Spleen (tissue), 11 donors: ENCODE results near the gene TMEM115. TPM values are rescaled to one million over a fixed set of nuclear protein-coding genes. Genes with fewer than 3 reads are reported as not detected.
A peak's percentile ranks its signal among the peaks of the same experiment; 100 is the strongest.
"Not testable (repeated sequence)": the region's sequence is repeated elsewhere in the genome, so short reads cannot be mapped to it uniquely, and the experiment has no call there.

ENCODE experiments used
- DNase-seq: peaks from one replicate; pipeline ENCODE4 v3.0.0-alpha.2; 2020
- H3K27ac ChIP-seq, 8 donors: fragments of 200-600 bp; sonication (generic) in 7 of 8; 1 replicate in 4 of 8; 2 replicates in 4 of 8; pipeline versions ENCODE4 v1.5.0 to v1.8.0; 2016 to 2021; ENCODE audit warnings: inconsistent platforms in 4 of 8, mild to moderate bottlenecking in 4 of 8, moderate library complexity in 1 of 8
- H3K27me3 ChIP-seq, 7 donors: fragments of 200-600 bp; sonication (generic) in 6 of 7; replicated peaks in 1 of 7; 1 replicate in 4 of 7; 2 replicates in 3 of 7; pipeline versions ENCODE4 v1.5.0 to v1.8.0; 2016 to 2021; ENCODE audit warnings: inconsistent platforms in 3 of 7, mild to moderate bottlenecking in 1 of 7
- H3K36me3 ChIP-seq, 6 donors: fragments of 200-600 bp; sonication (generic) in 5 of 6; 1 replicate in 4 of 6; 2 replicates in 2 of 6; pipeline versions ENCODE4 v1.5.0 to v1.8.0; 2016 to 2021; ENCODE audit warnings: inconsistent platforms in 2 of 6
- H3K4me1 ChIP-seq, 6 donors: fragments of 200-600 bp; sonication (generic) in 5 of 6; 1 replicate in 3 of 6; 2 replicates in 3 of 6; pipeline versions ENCODE4 v1.5.0 to v1.8.0; 2016 to 2021; ENCODE audit warnings: inconsistent platforms in 3 of 6
- H3K4me3 ChIP-seq, 8 donors: fragments of 200-600 bp; sonication (generic) in 7 of 8; 1 replicate in 4 of 8; 2 replicates in 4 of 8; pipeline versions ENCODE4 v1.5.0 to v1.8.0; 2016 to 2021; ENCODE audit warnings: inconsistent platforms in 4 of 8, mild to moderate bottlenecking in 4 of 8, moderate library complexity in 2 of 8
- H3K9me3 ChIP-seq, 8 donors: fragments of 200-600 bp; sonication (generic) in 7 of 8; 1 replicate in 4 of 8; 2 replicates in 4 of 8; pipeline versions ENCODE4 v1.5.0 to v1.8.0; 2016 to 2021; ENCODE audit warnings: inconsistent platforms in 4 of 8
- CTCF ChIP-seq, 11 experiments: fragments of 200-600 bp in 7 of 11; fragments of 450-650 bp in 4 of 11; sonication (generic) in 4 of 11; IDR thresholded peaks in 8 of 11; conservative IDR thresholded peaks in 3 of 11; 1 replicate in 7 of 11; 2 replicates in 4 of 11; pipeline versions ENCODE4 v1.4.0 to v1.8.0; 2016 to 2021; ENCODE audit warnings: antibody characterized with exemption in 11 of 11, inconsistent platforms in 4 of 11, mild to moderate bottlenecking in 1 of 11
- POLR2A ChIP-seq, 3 donors: fragments of 450-650 bp; IDR thresholded peaks; one replicate each; pipeline ENCODE4 v1.5.1; 2017; ENCODE audit warnings: antibody characterized with exemption in 3 of 3, mild to moderate bottlenecking in 1 of 3
- POLR2AphosphoS5 ChIP-seq, 3 donors: sonication (generic); formaldehyde crosslinking; IDR thresholded peaks; one replicate each; pipeline ENCODE4 v1.5.1; 2017; ENCODE audit warnings: antibody characterized with exemption in 3 of 3
- WGBS, 5 donors: extraction: QIAGEN DNeasy Blood & Tissue Kit in 3 of 5; methylation state at CpG; one replicate each; pipeline versions ENCODE4 v1.1.5 to v1.1.7; 2013 to 2018; 5-methylcytosine and 5-hydroxymethylcytosine counted together
- intact Hi-C: fragments of 100-400 bp; cut with DNase I; formaldehyde crosslinking; loops from one replicate; pipeline ENCODE4 v1.15.0; 2023; ENCODE audit warnings: low total_unique reads
- polyA plus RNA-seq, 3 donors: library from polyadenylated mRNA; stranded (reverse); fragments of 200-250 nt; gene quantifications; one replicate each; pipeline ENCODE4 v1.2.1, GENCODE V29; 2013
- total RNA-seq, 7 donors: library from RNA; depleted of rRNA in 3 of 7; stranded (reverse); fragments of >200 nt in 3 of 7; fragmentation: NEBNext Ultra II Directional in 4 of 7; extraction: Animal tissue kit (Norgen Biotek cat#: 25700) in 4 of 7; gene quantifications; one replicate each; pipeline versions ENCODE4 v1.1.0 to v1.2.1, GENCODE V29; 2016 to 2021
- donor health status: healthy with polysubstance abuse.
- donor health status: DM: no; HTN: no; CAD: no; lungs with moderate emphysema.
- donor health status: DM: no; HTN: no; CAD: no.
- donor health status: Bipolar disorder and iron deficiency.
- donor health status: healthy.
- donor health status: DM: no; HTN: no; CAD: no.
- donor health status: DM: yes; HTN: yes; CAD: no.

Gene TMEM115
- total and polyA plus RNA-seq, 10 donors, result 14.0 to 49.2 (median 28.9) TPM

GRCh38 chr3:50314342-50314741 is 45.0 kb downstream of the TMEM115 start:
- TF ChIP-seq POLR2A (IDR thresholded peaks at IDR 0.05) (no peak), POLR2AphosphoS5 (IDR thresholded peaks at IDR 0.05) (peak in 1 of 3 donors; percentile 44), CTCF (IDR thresholded peaks at IDR 0.05 in 8 of 11, conservative IDR thresholded peaks at IDR 0.05 in 3 of 11) (no peak)
- Histone ChIP-seq H3K4me1 (peaks cover 6 to 72% (median 47%) of the 10 kb centered on the region in 6 donors), H3K9me3 (no peaks in the 10 kb centered on the region), H3K27ac (peak overlapping the region in 6 of 8 donors; percentile 6 to 93 (median 47)), H3K4me3 (peak overlapping the region in 1 of 8 donors; percentile 11), H3K27me3 (no peaks in the 10 kb centered on the region), H3K36me3 (peaks cover 2 to 53% (median 20%) of the 10 kb centered on the region in 6 donors)
- DNase-seq, result no peak
- WGBS, 5 donors, result 56 to 85% (median 77%) methylated on average over 3 of the region's 3 CpGs
- intact Hi-C loops, result no loop called here

- H3K27me3 ChIP-seq, DNase-seq, intact Hi-C loops: not testable (repeated sequence)
- 80 to 97% (median 83%) methylated on average over 6 to 32 of the region's 32 CpGs; no CpG with 5 or more reads in 1 of the 5 donors for WGBS, 5 donors
- Histone ChIP-seq H3K4me1 (peaks cover 6 to 49% (median 26%) of the 10 kb centered on the region in 6 donors), H3K27ac (peak overlapping the region in 6 of 8 donors; percentile 43 to 88 (median 82)), H3K9me3 (peaks cover 0 to 20% (median 14%) of the 10 kb centered on the region in 8 donors), H3K4me3 (peak overlapping the region in 6 of 8 donors; percentile 14 to 64 (median 36)), H3K36me3 (peaks cover 0 to 46% (median 3%) of the 10 kb centered on the region in 6 donors)
These were observed 47.3 kb downstream of the TMEM115 start for GRCh38 chr3:50312041-50312440.

Other genes starting within 250 kb of the TMEM115 start
- 100 to 1,000 TPM in 3 of 7 donors, 10 to 100 TPM in 4; 56.1 to 205 (median 98.8) TPM for gene SEMA3F, start 204.2 kb downstream of the TMEM115 start, total RNA-seq
- 10 to 100 TPM; 16.9 to 34.2 (median 31.7) TPM for gene SEMA3F, start 204.2 kb downstream of the TMEM115 start, polyA plus RNA-seq
- under 1 TPM in 2 of 7 donors, not detected in 5; 0.18 to 0.44 TPM for gene GNAT1, start 167.9 kb downstream of the TMEM115 start, total RNA-seq
- gene GNAT1, start 167.9 kb downstream of the TMEM115 start, polyA plus RNA-seq, result under 1 TPM in 1 of 3 donors, not detected in 2; 0.05 TPM
- not detected for gene SLC38A3, start 154.2 kb downstream of the TMEM115 start, total RNA-seq
- under 1 TPM in 2 of 3 donors, not detected in 1; 0.02 to 0.07 TPM for gene SLC38A3, start 154.2 kb downstream of the TMEM115 start, polyA plus RNA-seq
- gene GNAI2, start 123.3 kb downstream of the TMEM115 start, total RNA-seq, result 100 to 1,000 TPM; 276 to 466 (median 385) TPM
- 100 to 1,000 TPM; 147 to 232 (median 170) TPM for gene GNAI2, start 123.3 kb downstream of the TMEM115 start, polyA plus RNA-seq
- gene SEMA3B, start 90.4 kb downstream of the TMEM115 start, total RNA-seq, result 10 to 100 TPM in 1 of 7 donors, 1 to 10 TPM in 6; 2.2 to 13.9 (median 4.5) TPM
- 10 to 100 TPM in 1 of 3 donors, 1 to 10 TPM in 2; 2.7 to 14.5 (median 3.4) TPM for gene SEMA3B, start 90.4 kb downstream of the TMEM115 start, polyA plus RNA-seq
- under 1 TPM in 1 of 7 donors, not detected in 6; 0.46 TPM for gene LSMEM2, start 80.4 kb downstream of the TMEM115 start, total RNA-seq
- under 1 TPM; 0.06 to 0.29 (median 0.20) TPM for gene LSMEM2, start 80.4 kb downstream of the TMEM115 start, polyA plus RNA-seq
- 10 to 100 TPM; 40.2 to 67.6 (median 48.0) TPM for gene IFRD2, start 67.1 kb downstream of the TMEM115 start, total RNA-seq
- 10 to 100 TPM; 58.4 to 76.7 (median 74.8) TPM for gene IFRD2, start 67.1 kb downstream of the TMEM115 start, polyA plus RNA-seq
- 1 to 10 TPM in 6 of 7 donors, under 1 TPM in 1; 0.73 to 3.8 (median 2.7) TPM for gene HYAL3, start 60.1 kb downstream of the TMEM115 start, total RNA-seq
- 1 to 10 TPM; 1.4 to 2.4 (median 2.1) TPM for gene HYAL3, start 60.1 kb downstream of the TMEM115 start, polyA plus RNA-seq
- gene NAA80, start 60.1 kb downstream of the TMEM115 start, total RNA-seq, result 10 to 100 TPM in 6 of 7 donors, 1 to 10 TPM in 1; 7.8 to 15.1 (median 11.8) TPM
- gene NAA80, start 60.1 kb downstream of the TMEM115 start, polyA plus RNA-seq, result 10 to 100 TPM; 12.4 to 15.5 (median 15.2) TPM
- gene HYAL1, start 55.9 kb downstream of the TMEM115 start, total RNA-seq, result 100 to 1,000 TPM in 5 of 7 donors, 10 to 100 TPM in 2; 46.8 to 172 (median 122) TPM
- 10 to 100 TPM; 18.2 to 49.4 (median 46.6) TPM for gene HYAL1, start 55.9 kb downstream of the TMEM115 start, polyA plus RNA-seq
- gene HYAL2, start 36.8 kb downstream of the TMEM115 start, total RNA-seq, result 100 to 1,000 TPM; 192 to 746 (median 523) TPM
- 100 to 1,000 TPM; 108 to 155 (median 123) TPM for gene HYAL2, start 36.8 kb downstream of the TMEM115 start, polyA plus RNA-seq
- gene TUSC2, start 31.3 kb downstream of the TMEM115 start, total RNA-seq, result 10 to 100 TPM; 19.4 to 33.6 (median 24.4) TPM
- 10 to 100 TPM; 20.6 to 36.5 (median 34.4) TPM for gene TUSC2, start 31.3 kb downstream of the TMEM115 start, polyA plus RNA-seq
- 100 to 1,000 TPM in 1 of 7 donors, 10 to 100 TPM in 6; 48.3 to 113 (median 63.3) TPM for gene RASSF1, start 18.7 kb downstream of the TMEM115 start, total RNA-seq
- gene RASSF1, start 18.7 kb downstream of the TMEM115 start, polyA plus RNA-seq, result 10 to 100 TPM; 59.3 to 83.7 (median 81.4) TPM
- 1 to 10 TPM in 3 of 7 donors, under 1 TPM in 3, not detected in 1; 0.60 to 2.2 (median 1.1) TPM for gene ZMYND10, start 13.8 kb downstream of the TMEM115 start, total RNA-seq
- 1 to 10 TPM in 2 of 3 donors, under 1 TPM in 1; 0.56 to 2.1 (median 1.6) TPM for gene ZMYND10, start 13.8 kb downstream of the TMEM115 start, polyA plus RNA-seq
- gene NPRL2, start 8.7 kb downstream of the TMEM115 start, total RNA-seq, result 10 to 100 TPM; 17.8 to 31.2 (median 22.7) TPM
- 10 to 100 TPM; 22.1 to 28.2 (median 23.0) TPM for gene NPRL2, start 8.7 kb downstream of the TMEM115 start, polyA plus RNA-seq
- gene CYB561D2, start 8.7 kb downstream of the TMEM115 start, total RNA-seq, result 10 to 100 TPM; 18.7 to 33.7 (median 24.9) TPM
- 10 to 100 TPM; 26.8 to 35.2 (median 27.2) TPM for gene CYB561D2, start 8.7 kb downstream of the TMEM115 start, polyA plus RNA-seq
- 1 to 10 TPM in 6 of 7 donors, under 1 TPM in 1; 0.85 to 3.2 (median 1.4) TPM for gene CACNA2D2, start 144.1 kb upstream of the TMEM115 start, total RNA-seq
- under 1 TPM; 0.24 to 0.64 (median 0.26) TPM for gene CACNA2D2, start 144.1 kb upstream of the TMEM115 start, polyA plus RNA-seq
- 10 to 100 TPM in 1 of 7 donors, 1 to 10 TPM in 6; 3.2 to 12.2 (median 5.8) TPM for gene C3orf18, start 208.2 kb upstream of the TMEM115 start, total RNA-seq
- 1 to 10 TPM; 2.3 to 4.6 (median 3.5) TPM for gene C3orf18, start 208.2 kb upstream of the TMEM115 start, polyA plus RNA-seq
- 10 to 100 TPM in 6 of 7 donors, 1 to 10 TPM in 1; 7.6 to 22.5 (median 18.9) TPM for gene HEMK1, start 210.0 kb upstream of the TMEM115 start, total RNA-seq
- gene HEMK1, start 210.0 kb upstream of the TMEM115 start, polyA plus RNA-seq, result 10 to 100 TPM; 25.1 to 45.2 (median 41.1) TPM